ENCODE data around the gene SST.

GRCh38 chr3:187667526-187667925 lies 2.7 kb downstream of the SST start:
- no peak for TF ChIP-seq CTCF (IDR thresholded peaks at IDR 0.05)
- TF ChIP-seq EZH2phosphoT487 (IDR thresholded peaks at IDR 0.05), result no peak
- TF ChIP-seq EZH2 (IDR thresholded peaks at IDR 0.05), result no peak

Measured in neural progenitor cell (in vitro differentiated cells).